ENCODE measurements around the gene HIF3A. TPM values are rescaled to one million over a fixed set of nuclear protein-coding genes. Genes with fewer than 3 reads are reported as not detected.

Gene HIF3A
- total and polyA plus RNA-seq, 2 donors (not counting 3 experiments of a cell fraction or from before 2014, with no cell fraction given): 8.1 to 8.5 TPM

GRCh38 chr19:46337487-46337886 lies 40.6 kb downstream of the HIF3A start:
- Histone ChIP-seq H3K4me3 (replicated peaks in 1 of 3; ENCODE audit: insufficient read depth in 1 of 3, low read depth in 1 of 3, low read length in 3 of 3) (no peak overlapping the region), H3K79me2 (ENCODE audit: control insufficient read depth, insufficient read depth, low read length) (no peaks in the 10 kb centered on the region), H3K9me1 (replicated peaks; ENCODE audit: control insufficient read depth, extremely low read depth, insufficient read depth, low read length) (no peaks in the 10 kb centered on the region), H3K4me1 (ENCODE audit: control insufficient read depth, extremely low read depth, insufficient read depth, low read length) (no peaks in the 10 kb centered on the region), H2AFZ (ENCODE audit: low read depth, low read length) (no peak overlapping the region), H3K4me2 (ENCODE audit: insufficient read depth, low read length) (no peak overlapping the region), H3K9me3 (replicated peaks; ENCODE audit: control insufficient read depth, insufficient read depth, low read length) (no peaks in the 10 kb centered on the region), H4K20me1 (replicated peaks; ENCODE audit: control insufficient read depth, extremely low read depth, insufficient read depth, low read length) (no peaks in the 10 kb centered on the region), H3K27me3 (ENCODE audit: control insufficient read depth in 2 of 2, insufficient read depth in 2 of 2, low read length in 2 of 2) (no peaks in the 10 kb centered on the region), H3K27ac (ENCODE audit: insufficient read depth, low read depth, low read length) (no peak overlapping the region), H3K36me3 (ENCODE audit: control insufficient read depth in 2 of 2, extremely low read depth in 1 of 2, insufficient read depth in 2 of 2, low read length in 2 of 2) (no peaks in the 10 kb centered on the region), H3K9ac (replicated peaks; ENCODE audit: extremely low read depth, insufficient read depth, low read length) (no peak overlapping the region)
- FAIRE-seq (no peak), DNase-seq (ENCODE audit: low read depth, low spot score) (no peak)
- ChIA-PET POLR2A (no interaction called here), CTCF (interaction anchor here (1.2 kb wide), 1 partner anchor 57 kb away, joined by 4 read pairs; no protein-coding TSS in a partner anchor)
- no TSS peak for BruUV-seq (replicated peaks)
- dilution Hi-C loops (cut with MboI; ENCODE audit: extremely low pct_ligation_motif_present, low sequenced_read_pairs): no loop called here
- TF ChIP-seq MYC (IDR thresholded peaks at IDR 0.05; ENCODE audit: low read depth, low read length) (no peak), FOS (IDR thresholded peaks at IDR 0.05; ENCODE audit: borderline replicate concordance, insufficient read depth, low read length) (no peak), CTCF (IDR thresholded peaks at IDR 0.05; ENCODE audit: extremely low read depth in 1 of 2, insufficient read depth in 1 of 2, low read depth in 1 of 2, low read length in 2 of 2) (no peak), POLR2A (IDR thresholded peaks at IDR 0.05; ENCODE audit: low read depth, low read length) (no peak), EZH2 (IDR thresholded peaks at IDR 0.05; ENCODE audit: borderline replicate concordance, low read depth, low read length, severe bottlenecking) (no peak), POLR2AphosphoS5 (IDR thresholded peaks at IDR 0.05; ENCODE audit: insufficient read depth, low read depth, low read length) (no peak), MAX (IDR thresholded peaks at IDR 0.05; ENCODE audit: insufficient read depth, insufficient read length) (no peak), GATA2 (IDR thresholded peaks at IDR 0.05; ENCODE audit: insufficient read depth, insufficient read length, low read depth, low read length) (no peak), JUN (IDR thresholded peaks at IDR 0.05; ENCODE audit: borderline replicate concordance, insufficient read depth, insufficient read length, low read depth) (no peak)
- intact Hi-C loops (cut with micrococcal nuclease): no loop called here
